ENCODE measurements around the gene CEP112.

Gene CEP112

GRCh38 chr17:65925606-65926307, 266.2 kb downstream of the CEP112 start:
- no peak for DNase-seq (ENCODE audit: low read depth)

- DNase-seq (ENCODE audit: low read depth): no peak
Measured at GRCh38 chr17:65920996-65921395, 270.9 kb downstream of the CEP112 start.

- DNase-seq (ENCODE audit: low read depth): no peak
Measured at GRCh38 chr17:65918916-65919315, 273.0 kb downstream of the CEP112 start.

GRCh38 chr17:65918500-65918899, 273.4 kb downstream of the CEP112 start:
- DNase-seq (ENCODE audit: low read depth): no peak

- DNase-seq (ENCODE audit: low read depth): no peak
Measured at GRCh38 chr17:65917560-65917959, 274.4 kb downstream of the CEP112 start.

GRCh38 chr17:65916425-65916824, 275.5 kb downstream of the CEP112 start:
- no peak for DNase-seq (ENCODE audit: low read depth)

GRCh38 chr17:65914784-65915342, 277.1 kb downstream of the CEP112 start:
- no peak for DNase-seq (ENCODE audit: low read depth)

- DNase-seq (ENCODE audit: low read depth): no peak
Measured at GRCh38 chr17:65913326-65913850, 278.5 kb downstream of the CEP112 start.

GRCh38 chr17:65910836-65911235, 281.1 kb downstream of the CEP112 start:
- DNase-seq (ENCODE audit: low read depth): no peak

- no peak for DNase-seq (ENCODE audit: low read depth)
Measured at GRCh38 chr17:65902831-65903522, 289.0 kb downstream of the CEP112 start.

- DNase-seq (ENCODE audit: low read depth): no peak
Measured at GRCh38 chr17:65902155-65902554, 289.8 kb downstream of the CEP112 start.

GRCh38 chr17:65901394-65901793, 290.5 kb downstream of the CEP112 start:
- no peak for DNase-seq (ENCODE audit: low read depth)

GRCh38 chr17:65900216-65900615, 291.7 kb downstream of the CEP112 start:
- no peak for DNase-seq (ENCODE audit: low read depth)

GRCh38 chr17:65898651-65899050, 293.3 kb downstream of the CEP112 start:
- no peak for DNase-seq (ENCODE audit: low read depth)

GRCh38 chr17:65896889-65897288, 295.0 kb downstream of the CEP112 start:
- DNase-seq (ENCODE audit: low read depth): no peak

- DNase-seq (ENCODE audit: low read depth): no peak
Measured at GRCh38 chr17:65895969-65896368, 296.0 kb downstream of the CEP112 start.

- DNase-seq (ENCODE audit: low read depth): no peak
Measured at GRCh38 chr17:65893692-65894279, 298.1 kb downstream of the CEP112 start.

- no peak for DNase-seq (ENCODE audit: low read depth)
Measured at GRCh38 chr17:65892912-65893377, 299.0 kb downstream of the CEP112 start.

- no peak for DNase-seq (ENCODE audit: low read depth)
Measured at GRCh38 chr17:65891231-65891735, 300.6 kb downstream of the CEP112 start.

- DNase-seq (ENCODE audit: low read depth): no peak
Measured at GRCh38 chr17:65888649-65889048, 303.3 kb downstream of the CEP112 start.

- no peak for DNase-seq (ENCODE audit: low read depth)
Measured at GRCh38 chr17:65886315-65887245, 305.4 kb downstream of the CEP112 start.
